GM12872 (cell line): ENCODE results near the gene PDE6D.

Experiments
- CTCF ChIP-seq: IDR thresholded peaks from 3 replicates; pipeline ENCODE4 v1.5.1; 2011; ENCODE audit warnings: low read depth, mild to moderate bottlenecking, low read length, moderate library complexity; ENCODE audit not compliant: insufficient read depth

PDE6D gene

GRCh38 chr2:231714639-231715498 is 66.2 kb downstream of the PDE6D start:
- peak; percentile 81 for TF ChIP-seq CTCF

- TF ChIP-seq CTCF = peak; percentile 97
These were observed 67.1 kb downstream of the PDE6D start for GRCh38 chr2:231713730-231714638.

- TF ChIP-seq CTCF = no peak
These were observed 69.2 kb downstream of the PDE6D start for GRCh38 chr2:231711677-231712450.

GRCh38 chr2:231710799-231711676 is 70.0 kb downstream of the PDE6D start:
- no peak for TF ChIP-seq CTCF

- TF ChIP-seq CTCF = peak; percentile 73
These were observed 70.9 kb downstream of the PDE6D start for GRCh38 chr2:231709981-231710798.

- 0 out of 3 replicates have a peak, but pooled peaks have one; percentile 1 for TF ChIP-seq CTCF
These were observed 71.5 kb downstream of the PDE6D start for GRCh38 chr2:231709636-231709980.
